NCI-H446 treated with DMSO at 0.1 percent for 48 hours (cell line): ENCODE data around the gene SV2C.

Experiments
- DNase-seq: peaks from one replicate; lab custom pipeline; 2025; lab: John Stamatoyannopoulos, UW

The SV2C gene

DNA sequence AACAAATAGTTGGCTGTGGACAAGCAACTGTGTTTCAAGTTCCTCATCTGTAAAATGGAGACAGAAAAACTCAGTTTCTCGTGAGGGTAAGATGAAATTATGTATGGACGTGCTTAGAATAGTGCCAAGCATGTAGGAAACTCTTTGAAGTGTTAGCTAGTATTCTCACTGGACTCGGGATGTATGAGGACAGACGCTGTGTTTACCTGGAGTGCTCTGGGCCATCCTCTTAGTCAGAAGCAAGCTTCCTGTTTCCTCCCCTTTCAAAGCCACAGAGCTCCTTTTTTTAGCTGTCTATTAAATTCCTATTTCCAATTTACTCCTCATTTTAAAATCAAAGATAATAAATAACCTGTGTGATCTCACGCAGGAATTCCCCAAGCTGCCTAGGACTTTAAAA, 296.1 kb downstream of the SV2C start:
- no peak for DNase-seq

DNA sequence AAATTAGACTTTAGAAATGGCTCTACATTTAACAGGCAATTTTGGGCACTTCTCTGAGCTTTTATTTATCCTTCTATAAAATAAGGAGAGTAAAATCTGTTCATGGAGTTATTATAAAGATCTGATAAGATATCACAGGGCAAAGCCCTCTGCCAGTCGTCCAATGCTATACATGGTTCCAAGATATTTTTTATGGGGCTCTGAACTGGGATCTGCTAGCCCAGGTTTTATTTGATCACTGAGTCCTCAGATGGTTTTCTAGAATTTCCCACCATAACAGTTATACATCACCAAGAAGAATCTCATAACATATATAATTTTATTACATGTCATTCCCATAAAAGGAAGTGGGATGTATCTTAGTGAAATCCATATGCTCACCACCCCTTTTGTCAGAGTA, 296.7 kb downstream of the SV2C start:
- no peak for DNase-seq

DNA sequence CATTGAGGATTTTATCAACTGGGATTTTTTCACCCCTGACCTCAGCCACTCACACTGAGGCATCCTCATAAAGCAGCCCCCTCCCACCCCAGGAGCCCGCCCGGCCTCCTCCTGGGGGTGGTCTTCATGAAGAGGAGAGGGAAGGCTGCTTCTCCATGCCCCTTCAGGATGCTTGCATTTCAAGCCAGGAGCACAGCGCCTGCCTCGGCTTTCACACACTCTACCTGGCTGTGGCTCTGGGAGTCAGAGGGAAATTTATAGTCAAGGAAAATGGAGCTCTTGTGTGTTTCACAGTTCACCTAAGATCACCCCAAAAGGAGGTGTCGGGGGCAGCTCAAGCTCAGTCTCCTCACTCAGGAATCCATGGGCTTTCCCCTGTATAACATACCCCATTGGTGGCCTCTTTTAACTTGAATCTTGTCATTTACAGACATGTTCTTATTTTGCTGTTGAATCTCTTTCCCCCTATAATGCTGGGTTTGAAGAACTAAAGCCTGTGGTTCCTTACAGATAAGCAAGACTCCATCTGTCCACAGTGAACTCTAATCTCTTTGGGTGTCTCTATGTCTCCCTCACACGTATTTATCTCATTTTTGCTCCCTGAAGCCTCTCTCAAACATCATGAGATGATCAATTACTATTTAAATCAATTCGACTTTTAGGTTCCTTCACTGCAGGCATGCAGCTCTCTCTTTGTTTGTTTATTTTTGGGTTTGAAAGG, 297.3 kb downstream of the SV2C start:
- no peak for DNase-seq

DNA sequence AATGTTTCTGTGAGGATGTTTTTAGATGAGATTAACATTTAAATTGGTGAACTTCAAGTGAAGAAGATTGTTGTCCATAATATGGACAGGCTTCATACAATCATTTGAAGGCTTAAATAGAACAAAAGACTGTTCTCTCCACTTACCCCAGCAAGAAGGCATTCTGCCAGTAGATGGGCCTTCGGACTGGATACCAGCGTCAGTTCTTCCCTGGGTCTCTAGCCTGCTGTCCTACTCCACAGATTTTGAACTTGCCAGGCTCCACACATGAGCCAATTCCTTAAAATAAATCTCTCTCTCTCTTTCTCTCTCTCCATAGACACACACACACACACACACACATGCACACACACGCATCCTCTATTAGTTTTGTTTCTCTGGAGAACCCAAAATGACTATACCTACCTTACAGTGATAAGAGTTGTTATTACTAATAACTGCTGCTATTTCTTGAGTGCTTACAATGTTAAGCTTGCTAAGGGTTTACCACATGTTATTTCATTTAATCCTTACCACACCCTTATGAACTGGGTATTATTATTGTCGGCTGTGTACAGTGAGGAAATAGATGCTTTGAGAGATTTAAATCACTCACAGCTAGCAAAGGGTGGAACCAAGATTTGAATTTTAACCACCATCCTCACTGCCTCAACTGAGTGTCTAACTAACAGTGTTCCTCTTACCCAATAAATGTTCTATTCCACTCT, 300.1 kb downstream of the SV2C start:
- no peak for DNase-seq

DNA sequence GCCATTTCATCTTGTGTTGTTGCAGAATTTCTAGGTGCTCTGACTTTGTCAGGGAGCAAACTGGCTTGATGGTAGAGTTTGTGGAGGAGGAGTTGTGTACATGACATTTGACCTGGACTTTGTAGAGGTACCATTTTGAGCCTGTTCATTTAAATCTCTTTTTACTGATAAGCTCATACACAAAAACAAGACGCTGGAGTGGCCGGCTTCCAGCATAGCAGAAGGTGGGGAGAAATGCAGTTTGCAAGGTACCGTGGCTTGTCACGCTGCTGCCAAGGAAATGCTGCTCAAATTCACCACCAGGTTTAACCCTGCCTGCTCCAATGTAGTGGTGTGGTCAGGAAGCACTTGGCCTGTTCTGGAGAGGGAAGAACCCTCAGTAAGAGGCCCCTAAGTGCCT, 301.0 kb downstream of the SV2C start:
- no peak for DNase-seq

DNA sequence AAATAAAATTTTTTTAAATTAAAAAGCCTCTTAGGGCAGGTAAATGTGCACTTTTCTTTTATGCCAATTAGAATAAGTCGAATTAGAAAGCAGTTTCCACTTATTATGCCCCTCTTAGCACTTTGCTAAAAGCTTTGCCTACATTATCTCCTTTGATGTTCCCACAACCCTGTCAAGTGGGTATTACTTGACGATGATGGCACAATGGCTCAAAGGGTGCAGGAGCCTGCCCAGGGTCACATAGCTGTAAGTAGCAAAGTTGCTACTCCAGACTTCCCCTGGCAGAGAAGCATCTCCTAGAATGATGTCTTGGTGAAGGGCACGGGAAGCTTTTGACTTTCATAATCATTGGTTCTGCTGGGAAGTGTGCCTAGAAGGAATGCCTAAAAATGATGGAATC, 301.5 kb downstream of the SV2C start:
- no peak for DNase-seq

DNA sequence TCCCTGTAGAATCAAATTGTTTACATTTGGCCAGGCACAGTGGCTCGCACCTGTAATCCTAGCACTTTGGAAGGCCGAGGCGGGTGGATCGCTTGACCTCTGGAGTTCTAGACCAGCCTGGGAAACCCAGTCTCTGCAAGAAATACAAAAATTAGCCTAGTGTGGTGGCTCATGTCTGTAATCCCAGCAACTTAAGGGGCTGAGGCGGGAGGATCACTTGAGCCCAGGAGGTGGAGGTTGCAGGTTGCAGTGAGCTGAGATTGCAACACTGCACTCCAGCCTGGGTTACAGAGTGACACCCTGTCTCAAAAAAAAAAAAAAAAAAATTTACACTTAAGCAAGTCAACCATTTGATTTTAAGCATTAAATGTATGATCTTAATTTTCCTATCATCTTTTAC, 302.4 kb downstream of the SV2C start:
- DNase-seq: no peak

DNA sequence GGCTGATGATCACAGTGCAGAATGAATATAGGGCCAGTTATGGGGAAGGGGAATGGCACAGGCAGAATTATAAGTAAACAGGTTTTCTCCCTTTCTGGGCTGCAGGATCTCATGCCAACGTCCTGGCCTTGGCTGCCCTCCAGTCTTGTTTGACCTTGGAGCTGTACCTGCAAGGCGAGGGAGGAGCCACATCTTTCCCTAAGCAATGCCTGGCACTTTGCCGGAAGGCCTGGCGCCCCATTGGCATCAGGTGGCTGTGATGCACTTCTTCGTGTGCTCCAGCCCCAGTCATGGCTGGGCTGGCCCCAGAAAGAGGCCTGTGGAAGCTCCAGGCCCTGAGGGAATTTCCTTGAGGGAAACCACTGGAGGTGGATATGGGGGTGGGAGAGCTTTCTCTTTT, 303.2 kb downstream of the SV2C start:
- DNase-seq: no peak

DNA sequence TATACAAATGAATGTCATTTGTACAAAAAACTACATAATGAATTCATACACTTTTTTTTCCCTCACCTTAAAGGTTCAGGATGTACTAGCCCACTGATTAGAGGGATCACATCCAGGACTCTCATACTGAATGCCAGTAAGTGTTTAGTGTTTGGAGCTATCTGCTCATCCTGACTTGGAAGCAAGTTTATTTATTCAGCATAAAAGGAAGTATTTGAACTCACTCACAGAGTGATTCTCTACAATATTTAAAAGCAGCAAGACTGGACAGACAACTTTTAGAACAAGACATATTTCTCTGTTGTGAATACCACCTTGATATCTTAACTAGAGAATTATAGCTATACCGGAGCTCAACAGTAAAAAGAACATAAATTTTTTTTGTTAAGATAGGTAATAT, 305.1 kb downstream of the SV2C start:
- no peak for DNase-seq

DNA sequence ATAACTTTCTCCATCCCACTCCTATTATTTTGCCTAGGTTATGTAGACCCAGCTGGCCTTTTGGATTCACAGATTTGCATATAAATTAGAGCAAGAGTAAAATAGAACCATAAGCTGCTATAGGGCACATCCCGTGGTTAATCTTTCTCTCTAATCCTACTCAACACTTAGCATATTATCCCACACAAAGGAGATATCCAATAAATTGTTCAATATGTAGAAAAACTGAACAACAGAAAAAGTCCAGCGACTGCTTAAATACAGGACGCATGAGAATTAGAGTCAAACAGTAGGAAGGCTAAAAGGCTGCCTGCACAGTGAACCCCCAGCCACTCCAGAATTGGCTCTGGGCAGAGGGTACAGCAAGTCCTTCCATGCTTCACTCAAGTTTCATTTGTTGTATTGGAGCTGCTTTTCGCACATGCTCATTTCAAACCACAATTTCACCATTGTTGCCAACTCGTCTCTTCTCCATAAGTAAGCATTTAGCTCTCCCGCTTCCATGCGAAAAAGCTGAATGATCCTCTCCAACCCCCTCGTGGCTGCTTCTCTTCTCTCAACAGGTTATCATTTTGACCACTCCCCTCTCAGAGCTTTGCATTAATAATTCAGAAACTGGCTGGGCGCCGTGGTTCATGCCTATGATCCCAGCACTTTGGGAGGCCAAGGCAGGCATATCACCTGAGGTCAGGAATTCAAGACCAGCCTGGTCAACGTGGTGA, 305.8 kb downstream of the SV2C start:
- DNase-seq: no peak

DNA sequence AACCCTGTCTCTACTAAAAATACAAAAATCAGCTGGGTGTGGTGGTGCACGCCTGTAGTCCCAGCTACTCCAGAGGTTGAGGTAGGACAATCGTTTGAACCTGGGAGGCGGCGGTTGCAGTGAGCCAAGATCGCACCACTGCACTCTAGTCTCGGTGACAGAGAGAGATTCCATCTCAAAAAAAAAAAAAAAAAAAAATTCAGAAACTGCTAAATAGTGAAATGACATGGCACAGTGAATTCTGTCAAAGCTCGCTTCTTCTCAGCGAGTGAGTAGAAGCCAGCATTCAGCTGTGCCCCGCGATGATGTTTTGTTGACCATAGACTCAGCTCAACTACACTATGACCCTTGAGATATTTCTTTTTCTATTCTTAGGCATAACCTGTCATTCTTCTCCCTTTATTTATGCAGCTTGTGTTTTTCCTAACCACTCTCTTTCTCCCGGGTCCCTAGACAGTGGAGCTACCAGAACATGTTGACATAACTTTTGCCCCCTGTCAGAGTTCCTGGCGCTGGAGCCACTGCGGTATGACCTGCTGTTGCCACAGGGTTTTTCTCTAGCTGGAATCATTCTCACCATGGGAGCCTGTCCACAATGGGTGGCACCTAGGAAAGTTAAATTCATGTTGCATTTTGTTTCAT, 306.5 kb downstream of the SV2C start:
- DNase-seq: no peak

DNA sequence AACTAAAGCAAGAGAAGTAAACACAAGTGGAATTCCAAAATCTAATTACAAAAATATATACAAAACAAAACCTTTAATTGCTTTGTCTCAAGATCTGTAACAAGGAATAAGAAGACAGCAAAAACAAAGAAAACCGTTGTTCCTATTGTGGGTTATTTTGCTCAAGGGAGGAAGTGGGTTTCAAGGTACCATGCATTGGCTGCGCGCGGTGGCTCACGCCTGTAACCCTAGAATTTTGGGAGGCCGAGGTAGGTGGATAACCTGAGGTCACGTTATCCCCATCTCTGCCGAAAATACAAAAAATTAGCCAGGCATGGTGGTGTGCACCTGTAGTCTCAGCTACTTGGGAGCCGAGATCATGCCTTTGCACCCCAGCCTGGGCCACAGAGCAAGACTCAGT, 307.8 kb downstream of the SV2C start:
- DNase-seq: no peak

DNA sequence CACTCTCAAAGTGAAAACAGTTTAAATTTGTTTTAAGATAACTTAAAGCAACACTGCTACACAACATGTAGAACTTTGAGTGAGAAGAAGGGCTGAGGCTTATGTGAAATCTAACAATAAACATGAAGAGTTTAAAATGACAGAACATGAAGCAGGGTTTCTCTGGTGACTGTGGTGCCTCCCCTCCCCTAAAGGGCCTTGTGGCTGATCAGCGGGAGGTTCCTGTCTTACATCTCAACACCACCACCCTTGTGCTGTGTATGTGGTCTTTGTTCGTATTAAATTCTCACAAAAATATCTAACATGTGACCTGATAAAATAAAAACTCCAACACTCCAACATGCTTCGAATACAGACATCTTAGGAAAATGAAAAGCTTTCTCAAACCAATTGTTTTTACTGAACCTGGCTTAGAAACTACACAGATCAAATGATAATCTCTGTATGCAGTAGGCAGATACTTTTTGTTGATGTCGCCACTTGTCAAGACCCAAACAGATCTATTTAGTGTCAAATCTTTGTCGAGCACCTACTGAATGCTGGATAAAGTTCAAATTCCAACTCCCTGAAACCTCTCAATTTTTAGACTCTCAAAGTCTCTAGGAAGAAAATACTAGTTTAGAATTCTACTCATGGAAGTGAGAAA, 310.0 kb downstream of the SV2C start:
- DNase-seq: no peak

DNA sequence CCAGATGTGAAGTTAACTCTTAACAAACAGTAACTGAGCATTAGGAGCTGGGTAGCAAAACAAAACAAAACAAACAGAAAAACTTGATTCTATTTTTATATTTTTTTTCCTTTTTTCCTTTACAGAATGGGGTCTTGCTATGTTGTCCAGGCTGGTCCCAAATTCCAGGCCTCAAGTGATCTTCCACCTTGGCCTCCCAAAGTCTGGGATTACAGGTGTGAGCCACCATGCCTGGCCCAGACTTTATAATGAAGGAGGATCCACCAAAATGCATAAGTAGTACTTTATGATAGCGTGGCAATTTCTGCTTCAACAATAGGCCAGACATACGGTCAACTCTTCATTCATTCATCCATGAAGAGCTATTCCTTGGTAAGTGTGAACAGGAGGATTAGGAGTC, 314.0 kb downstream of the SV2C start:
- DNase-seq: no peak

DNA sequence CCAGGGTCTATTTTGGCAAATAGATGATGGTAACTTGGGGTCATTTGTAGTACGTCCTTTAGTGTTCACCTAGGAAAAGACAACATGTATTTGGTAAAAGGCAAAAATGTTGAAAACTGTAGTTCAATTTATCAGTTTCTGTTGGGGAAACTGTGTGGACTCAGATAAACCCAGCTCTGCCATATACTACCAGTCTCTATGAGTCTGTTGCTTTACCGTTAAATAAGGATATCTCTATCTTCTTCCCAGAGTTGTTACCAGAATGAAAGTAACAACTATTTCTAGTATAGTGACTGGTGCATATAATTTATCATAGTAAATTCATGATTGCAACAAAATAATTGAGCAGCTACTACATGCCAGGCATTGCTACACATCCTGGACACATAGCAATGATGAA, 316.1 kb downstream of the SV2C start:
- no peak for DNase-seq

DNA sequence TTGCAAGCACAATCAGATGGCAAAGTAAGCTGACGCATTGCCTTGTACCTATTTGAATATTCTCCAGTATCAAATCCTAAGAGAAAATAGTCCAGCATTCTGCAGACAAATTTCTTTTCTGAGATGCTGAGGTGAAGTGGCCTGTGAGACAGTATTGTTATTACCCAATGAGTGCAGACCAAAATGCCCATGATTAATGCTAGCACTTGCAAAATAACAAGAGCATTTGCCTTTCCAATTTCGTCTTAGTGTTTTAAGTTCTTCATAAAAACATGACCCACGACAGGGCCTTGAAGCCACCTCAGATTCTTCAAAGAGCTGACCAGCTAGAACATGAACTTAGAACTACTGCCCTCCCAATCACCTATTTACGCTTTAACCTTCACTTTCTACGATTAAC, 317.3 kb downstream of the SV2C start:
- no peak for DNase-seq

DNA sequence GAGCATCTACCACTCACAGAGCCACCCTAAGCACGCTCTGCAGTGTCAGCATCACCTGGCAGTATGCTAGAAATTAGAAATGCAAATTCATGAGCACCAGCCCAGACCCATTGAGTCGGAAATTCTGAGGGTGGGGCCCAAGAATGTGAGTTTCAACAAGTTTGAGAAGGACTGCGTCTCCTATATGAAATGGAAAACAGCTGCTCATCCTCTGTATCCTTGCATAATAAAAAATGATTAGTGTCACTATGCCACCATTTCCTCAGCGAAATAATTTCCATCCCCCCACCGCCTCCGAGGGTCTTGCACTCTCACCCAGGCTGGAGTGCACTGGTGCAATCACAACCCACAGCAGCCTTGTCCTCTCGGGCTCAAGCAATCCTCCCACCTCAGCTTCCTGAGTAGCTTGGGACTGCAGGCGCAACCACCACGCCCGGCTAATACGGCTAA, 318.6 kb downstream of the SV2C start:
- no peak for DNase-seq

DNA sequence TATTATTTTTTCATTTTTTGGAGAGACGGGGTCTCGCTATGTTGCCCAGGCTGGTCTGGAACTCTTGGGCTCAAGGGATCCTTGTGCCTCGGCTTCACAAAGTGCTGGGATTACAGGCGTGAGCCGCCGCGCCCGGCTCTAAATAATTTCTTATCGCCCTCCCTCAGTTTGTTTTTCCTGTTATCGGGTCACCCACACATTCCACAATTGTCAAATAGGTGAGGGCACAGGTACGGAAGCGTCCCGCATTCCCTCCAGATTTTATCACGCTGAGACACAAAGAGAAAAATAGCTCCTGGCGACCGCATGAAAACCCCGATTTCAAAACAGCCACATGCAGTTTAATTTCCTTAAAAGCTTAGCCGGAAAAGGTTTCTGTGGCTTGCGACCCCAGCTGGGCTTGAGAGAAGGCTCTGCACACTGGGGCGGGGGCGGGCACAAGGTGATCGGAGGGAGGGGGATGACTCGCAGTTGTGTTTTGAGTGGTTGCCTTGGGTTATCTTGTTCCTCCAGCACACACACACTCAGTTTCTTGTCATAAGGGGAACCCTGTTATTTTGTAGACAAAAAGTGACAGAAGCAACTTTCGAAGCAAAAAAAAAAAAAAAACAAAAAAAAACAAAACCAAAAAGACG, 319.2 kb downstream of the SV2C start:
- no peak for DNase-seq

DNA sequence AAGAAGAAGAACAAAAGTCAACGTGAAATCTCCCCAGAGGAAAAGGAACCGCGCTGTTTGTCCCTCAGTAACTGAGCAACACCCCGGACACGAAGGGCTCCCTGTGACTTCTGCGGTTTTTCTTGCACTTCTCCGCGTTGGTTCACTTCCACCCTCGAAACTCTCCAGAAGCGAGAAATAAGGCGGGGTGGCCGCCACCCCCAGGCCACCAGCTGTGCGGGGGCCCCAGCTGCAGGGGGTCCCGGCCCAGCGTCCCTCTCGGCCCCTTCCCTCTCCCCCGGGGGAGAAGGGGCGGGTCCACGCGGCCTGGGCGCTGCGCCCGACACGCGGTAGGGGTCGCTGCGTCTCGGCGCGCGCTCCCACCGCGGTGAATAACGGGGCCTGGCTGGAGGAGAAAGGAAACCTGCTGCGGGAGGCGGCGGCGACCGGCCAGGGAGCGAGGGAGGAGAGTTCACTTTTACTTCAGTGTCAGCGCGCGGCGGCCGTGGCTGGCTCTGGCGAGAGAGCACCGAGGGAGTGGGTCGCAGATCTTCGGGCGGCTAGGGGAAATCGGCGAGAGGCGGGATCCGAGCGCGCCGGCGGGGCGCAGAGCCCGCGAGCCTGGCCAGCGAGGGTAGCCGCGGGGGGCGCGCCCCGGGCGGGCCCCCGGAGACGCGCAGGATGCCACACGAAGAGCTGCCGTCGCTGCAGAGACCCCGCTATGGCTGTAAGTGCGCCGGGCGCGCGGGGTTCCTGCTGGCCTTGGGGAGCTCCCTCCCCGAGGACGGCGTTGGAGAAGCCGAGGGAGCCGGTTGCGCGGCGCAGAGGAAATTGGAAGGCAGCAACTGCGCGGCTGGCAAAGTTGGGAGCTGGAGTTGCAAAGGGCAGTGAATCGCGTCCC, 319.9 kb downstream of the SV2C start, which contains the start of gene IQGAP2:
TSS of gene IQGAP2 (plus strand) at position 400 of the 880 bp plus-strand sequence. CDS start at position 661, 261 bp downstream.
- no peak for DNase-seq
